GM12873 (cell line): Measurements from ENCODE around the gene PF4V1.

Source experiments
- CTCF ChIP-seq: IDR thresholded peaks from 2 replicates; pipeline ENCODE4 v1.5.1; 2012; ENCODE audit warnings: low read depth, mild to moderate bottlenecking, moderate library complexity, low read length, control low read depth; ENCODE audit not compliant: insufficient read depth; ENCODE audit errors: missing control alignments

The PF4V1 gene

GRCh38 chr4:73866246-73866645 lies 13.2 kb downstream of the PF4V1 start:
- no peak for TF ChIP-seq CTCF

- no peak for TF ChIP-seq CTCF
Observed at GRCh38 chr4:73867783-73868182, 14.7 kb downstream of the PF4V1 start.

- no peak for TF ChIP-seq CTCF
Observed at GRCh38 chr4:73868206-73869129, 15.4 kb downstream of the PF4V1 start.

- TF ChIP-seq CTCF: no peak
Observed at GRCh38 chr4:73869130-73870055, 16.3 kb downstream of the PF4V1 start, which contains the start of gene CXCL1. TSS of gene CXCL1 (plus strand) at chr4:73869393. CDS start at chr4:73869471, 78 bp downstream.

GRCh38 chr4:73870260-73870659 lies 17.2 kb downstream of the PF4V1 start:
- TF ChIP-seq CTCF: no peak

GRCh38 chr4:73870768-73871167 lies 17.7 kb downstream of the PF4V1 start:
- no peak for TF ChIP-seq CTCF
